ENCODE measurements around the gene RBP5. TPM values are rescaled to one million over a fixed set of nuclear protein-coding genes. Genes with fewer than 3 reads are reported as not detected.

RBP5 gene
- total RNA-seq, 1 experiment from 2014 or later, result 2.7 TPM

- H4K5ac ChIP-seq (ENCODE audit: insufficient read length, low read depth, low read length), result no peak overlapping the region
- H4K91ac ChIP-seq (ENCODE audit: insufficient read length, low read depth, low read length), result no peak overlapping the region
- no peak overlapping the region for H2BK12ac ChIP-seq (ENCODE audit: insufficient read length, low read depth, low read length)
- no peak for DNase-seq
- H4K8ac ChIP-seq (replicated peaks; ENCODE audit: insufficient read length, low read depth, low read length), result no peak overlapping the region
- H3K56ac ChIP-seq (ENCODE audit: insufficient read length, low read depth, low read length), result no peak overlapping the region
- Mint-ChIP-seq H3K27ac (peak overlapping the region in 1 of 3 experiments; percentile 38; a peak in 1 of 7 replicates), H3K4me1 (peaks cover 11% of the 10 kb centered on the region in 2 experiments), H3K36me3 (ENCODE audit: insufficient read depth in 1 of 3, low read depth in 3 of 3) (peaks cover 18 to 37% (median 22%) of the 10 kb centered on the region in 3 experiments), H3K9me3 (peaks cover 6 to 12% of the 10 kb centered on the region in 2 experiments), H3K4me3 (no peak overlapping the region), H3K27me3 (ENCODE audit: low read depth) (peaks cover 7% of the 10 kb centered on the region)
- no peak overlapping the region for H2AFZ ChIP-seq (ENCODE audit: low read length)
- no peak overlapping the region for H2BK20ac ChIP-seq (ENCODE audit: low read depth, low read length, poor library complexity, severe bottlenecking)
- no peaks in the 10 kb centered on the region for H4K20me1 ChIP-seq (ENCODE audit: control insufficient read depth, insufficient read depth, insufficient read length)
- no peaks in the 10 kb centered on the region for H3K27me3 ChIP-seq (ENCODE audit: insufficient read depth, low read length)
- no peak overlapping the region for H3K14ac ChIP-seq (ENCODE audit: insufficient read depth, low read length)
- no peaks in the 10 kb centered on the region for H3K79me2 ChIP-seq (ENCODE audit: insufficient read depth, low read length)
- no peak overlapping the region for H2BK120ac ChIP-seq (ENCODE audit: low read depth, low read length, poor library complexity, severe bottlenecking)
- no peaks in the 10 kb centered on the region for H3K79me1 ChIP-seq (ENCODE audit: insufficient read depth, low read depth, low read length, poor library complexity, severe bottlenecking)
- no peaks in the 10 kb centered on the region for H3K9me3 ChIP-seq (ENCODE audit: control insufficient read depth, low read depth, low read length)
- H3K18ac ChIP-seq (ENCODE audit: insufficient read length, low read depth, low read length), result no peak overlapping the region
- no peak overlapping the region for H2AK5ac ChIP-seq (ENCODE audit: insufficient read length, low read length)
- no peak overlapping the region for H3K9ac ChIP-seq (ENCODE audit: extremely low read depth, insufficient read length, low read length)
- no peaks in the 10 kb centered on the region for H3K4me1 ChIP-seq (ENCODE audit: insufficient read depth, low read length)
- no CpG with 5 or more reads among the region's 1 CpG for WGBS (ENCODE audit: extremely low coverage, insufficient read length, low lambda C conversion rate)
- TF ChIP-seq, protein P1, sequence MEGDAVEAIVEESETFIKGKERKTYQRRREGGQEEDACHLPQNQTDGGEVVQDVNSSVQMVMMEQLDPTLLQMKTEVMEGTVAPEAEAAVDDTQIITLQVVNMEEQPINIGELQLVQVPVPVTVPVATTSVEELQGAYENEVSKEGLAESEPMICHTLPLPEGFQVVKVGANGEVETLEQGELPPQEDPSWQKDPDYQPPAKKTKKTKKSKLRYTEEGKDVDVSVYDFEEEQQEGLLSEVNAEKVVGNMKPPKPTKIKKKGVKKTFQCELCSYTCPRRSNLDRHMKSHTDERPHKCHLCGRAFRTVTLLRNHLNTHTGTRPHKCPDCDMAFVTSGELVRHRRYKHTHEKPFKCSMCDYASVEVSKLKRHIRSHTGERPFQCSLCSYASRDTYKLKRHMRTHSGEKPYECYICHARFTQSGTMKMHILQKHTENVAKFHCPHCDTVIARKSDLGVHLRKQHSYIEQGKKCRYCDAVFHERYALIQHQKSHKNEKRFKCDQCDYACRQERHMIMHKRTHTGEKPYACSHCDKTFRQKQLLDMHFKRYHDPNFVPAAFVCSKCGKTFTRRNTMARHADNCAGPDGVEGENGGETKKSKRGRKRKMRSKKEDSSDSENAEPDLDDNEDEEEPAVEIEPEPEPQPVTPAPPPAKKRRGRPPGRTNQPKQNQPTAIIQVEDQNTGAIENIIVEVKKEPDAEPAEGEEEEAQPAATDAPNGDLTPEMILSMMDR (conservative IDR thresholded peaks at IDR 0.05), result no peak
- peaks cover 11% of the 10 kb centered on the region for H3K23me2 ChIP-seq (ENCODE audit: insufficient read length, low read depth, low read length, poor library complexity, severe bottlenecking)
- H3K4ac ChIP-seq (ENCODE audit: low read depth, low read length), result no peak overlapping the region
- H3K23ac ChIP-seq (ENCODE audit: insufficient read length, low read depth, low read length), result no peak overlapping the region
- no peak overlapping the region for H2BK5ac ChIP-seq (ENCODE audit: insufficient read length, low read length)
- H3K4me2 ChIP-seq (ENCODE audit: insufficient read depth, insufficient read length, low read length), result no peak overlapping the region
- no peak overlapping the region for H3T11ph ChIP-seq (ENCODE audit: low read length)
- no peak overlapping the region for H3K27ac ChIP-seq (ENCODE audit: insufficient read length, low read depth, low read length)
- H2BK15ac ChIP-seq (ENCODE audit: low read depth, low read length), result no peak overlapping the region
These were observed 22.6 kb downstream of the RBP5 start for GRCh38 chr12:7106082-7106481.
